MM.1S (cell line): ENCODE measurements around the gene PLEKHB1.

Source experiments
- DNase-seq: peaks from one replicate; pipeline ENCODE4 v3.0.0-alpha.2; 2015
- H2AFZ ChIP-seq: fragments of 300-600 bp; sonication (generic); 2 replicates; pipeline ENCODE4 v1.6.0; 2016; ENCODE audit warnings: antibody characterized with exemption, low read length
- H3F3A ChIP-seq: fragments of 300-600 bp; sonication (generic); 2 replicates; pipeline ENCODE4 v1.6.1; 2016; ENCODE audit warnings: mild to moderate bottlenecking, antibody characterized with exemption, low read length, moderate library complexity, mixed read lengths; ENCODE audit not compliant: insufficient read depth
- H3K27ac ChIP-seq: fragments of 300-600 bp; sonication (generic); 2 replicates; pipeline ENCODE4 v1.5.1; 2016; ENCODE audit warnings: mild to moderate bottlenecking, low read length
- H3K27me3 ChIP-seq: fragments of 300-600 bp; sonication (generic); replicated peaks from 2 replicates; pipeline ENCODE4 v1.6.0; 2016; ENCODE audit warnings: low read length; ENCODE audit not compliant: insufficient read depth
- H3K36me3 ChIP-seq: fragments of 300-600 bp; sonication (generic); replicated peaks from 2 replicates; pipeline ENCODE4 v1.6.1; 2016; ENCODE audit warnings: mild to moderate bottlenecking, low read length, mixed read lengths; ENCODE audit not compliant: insufficient read depth
- H3K4me1 ChIP-seq: fragments of 300-600 bp; sonication (generic); 2 replicates; pipeline ENCODE4 v1.6.1; 2016; ENCODE audit warnings: low read length, mixed read lengths
- H3K4me2 ChIP-seq: fragments of 300-600 bp; sonication (generic); 2 replicates; pipeline ENCODE4 v1.6.0; 2016; ENCODE audit warnings: low read depth, low read length
- H3K4me3 ChIP-seq: fragments of 300-600 bp; sonication (generic); 2 replicates; pipeline ENCODE4 v1.5.1; 2016; ENCODE audit warnings: low read length, mixed read lengths
- H3K79me2 ChIP-seq: fragments of 300-600 bp; sonication (generic); 2 replicates; pipeline ENCODE4 v1.6.1; 2016; ENCODE audit warnings: mixed run types, low read length, mixed read lengths
- H3K9ac ChIP-seq: fragments of 300-600 bp; sonication (generic); 2 replicates; pipeline ENCODE4 v1.6.1; 2016; ENCODE audit warnings: low read length, mixed read lengths
- H3K9me2 ChIP-seq: fragments of 300-600 bp; sonication (generic); replicated peaks from 2 replicates; pipeline ENCODE4 v1.6.1; 2016; ENCODE audit warnings: mild to moderate bottlenecking, low read length, mixed read lengths; ENCODE audit not compliant: insufficient read depth
- H3K9me3 ChIP-seq: fragments of 300-600 bp; sonication (generic); replicated peaks from 2 replicates; pipeline ENCODE4 v1.6.1; 2016; ENCODE audit warnings: mild to moderate bottlenecking, low read length, mixed read lengths; ENCODE audit not compliant: insufficient read depth
- H4K20me1 ChIP-seq: fragments of 300-600 bp; sonication (generic); 2 replicates; pipeline ENCODE4 v1.6.1; 2016; ENCODE audit warnings: mild to moderate bottlenecking, low read length, moderate library complexity, mixed read lengths; ENCODE audit not compliant: insufficient read depth
- EZH2 ChIP-seq: fragments of 300-600 bp; sonication (generic); optimal IDR thresholded peaks from 2 replicates; pipeline ENCODE3; 2017; ENCODE audit warnings: low read depth, mild to moderate bottlenecking, antibody characterized with exemption, low read length, mixed read lengths
- EZH2phosphoT487 ChIP-seq: fragments of 300-600 bp; sonication (generic); IDR thresholded peaks from 2 replicates; pipeline ENCODE4 v1.6.1; 2018; ENCODE audit warnings: antibody characterized with exemption, low read length
- TF ChIP-seq, protein P1 (sequence below): fragments of 300-600 bp; sonication (generic); IDR thresholded peaks from 2 replicates; pipeline ENCODE4 v1.5.1; 2016; ENCODE audit warnings: antibody characterized with exemption, low read length, mixed read lengths

PLEKHB1 gene

DNA sequence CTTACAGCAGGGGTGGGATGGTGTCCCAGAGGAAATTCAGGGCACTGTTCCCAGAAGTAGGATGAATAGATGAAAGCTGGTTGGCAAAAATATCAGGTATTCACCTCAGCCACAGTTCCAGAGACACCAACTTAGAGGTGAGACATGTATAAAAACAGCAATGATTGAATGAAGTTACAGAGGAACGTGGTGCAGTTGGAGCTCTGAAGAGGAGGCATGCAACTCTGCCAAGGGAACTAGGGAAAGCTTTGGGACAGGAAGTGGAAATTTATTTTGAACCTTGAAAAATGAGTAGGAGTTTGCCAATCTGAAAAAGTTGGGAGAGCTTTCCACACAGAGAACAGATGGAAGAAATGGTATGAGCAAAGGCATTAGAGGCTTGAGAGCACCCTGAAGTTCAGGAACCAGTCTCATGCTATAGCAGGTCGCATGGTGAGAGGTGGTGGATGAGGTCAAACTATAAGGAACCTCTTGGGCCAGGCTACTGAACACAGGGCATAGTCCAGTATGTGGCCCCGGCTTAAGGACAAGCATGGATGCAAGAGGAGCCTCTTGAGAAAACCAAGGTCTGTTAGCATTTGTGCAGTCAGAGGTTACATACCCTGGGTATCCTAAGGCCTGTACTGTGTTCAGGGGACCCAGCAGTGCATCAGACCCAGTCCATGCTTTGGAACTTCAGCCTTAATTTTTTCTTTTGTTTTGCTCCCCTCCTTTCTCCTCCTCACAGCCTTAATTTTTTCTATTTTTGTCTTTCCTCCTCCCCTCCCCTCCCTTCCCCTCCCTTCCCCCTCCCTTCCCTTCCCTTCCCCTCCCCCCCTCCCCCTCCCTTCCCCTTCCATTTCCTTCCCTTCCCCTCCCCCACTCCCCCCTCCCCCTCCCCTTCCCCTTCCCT, 17.5 kb downstream of the PLEKHB1 start:
- no peak overlapping the region for H3K27ac ChIP-seq
- no peak overlapping the region for H3K4me2 ChIP-seq
- no peaks in the 10 kb centered on the region for H3K79me2 ChIP-seq
- no peaks in the 10 kb centered on the region for H4K20me1 ChIP-seq
- no peak overlapping the region for H2AFZ ChIP-seq
- H3K4me3 ChIP-seq, result no peak overlapping the region
- no peaks in the 10 kb centered on the region for H3K36me3 ChIP-seq
- TF ChIP-seq EZH2phosphoT487 (no peak), EZH2 (no peak)
- TF ChIP-seq, protein P1, sequence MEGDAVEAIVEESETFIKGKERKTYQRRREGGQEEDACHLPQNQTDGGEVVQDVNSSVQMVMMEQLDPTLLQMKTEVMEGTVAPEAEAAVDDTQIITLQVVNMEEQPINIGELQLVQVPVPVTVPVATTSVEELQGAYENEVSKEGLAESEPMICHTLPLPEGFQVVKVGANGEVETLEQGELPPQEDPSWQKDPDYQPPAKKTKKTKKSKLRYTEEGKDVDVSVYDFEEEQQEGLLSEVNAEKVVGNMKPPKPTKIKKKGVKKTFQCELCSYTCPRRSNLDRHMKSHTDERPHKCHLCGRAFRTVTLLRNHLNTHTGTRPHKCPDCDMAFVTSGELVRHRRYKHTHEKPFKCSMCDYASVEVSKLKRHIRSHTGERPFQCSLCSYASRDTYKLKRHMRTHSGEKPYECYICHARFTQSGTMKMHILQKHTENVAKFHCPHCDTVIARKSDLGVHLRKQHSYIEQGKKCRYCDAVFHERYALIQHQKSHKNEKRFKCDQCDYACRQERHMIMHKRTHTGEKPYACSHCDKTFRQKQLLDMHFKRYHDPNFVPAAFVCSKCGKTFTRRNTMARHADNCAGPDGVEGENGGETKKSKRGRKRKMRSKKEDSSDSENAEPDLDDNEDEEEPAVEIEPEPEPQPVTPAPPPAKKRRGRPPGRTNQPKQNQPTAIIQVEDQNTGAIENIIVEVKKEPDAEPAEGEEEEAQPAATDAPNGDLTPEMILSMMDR, result no peak
- no peaks in the 10 kb centered on the region for H3K27me3 ChIP-seq
- no peaks in the 10 kb centered on the region for H3K4me1 ChIP-seq
- H3K9ac ChIP-seq, result no peak overlapping the region
- H3K9me3 ChIP-seq, result no peaks in the 10 kb centered on the region
- no peak for DNase-seq
- no peaks in the 10 kb centered on the region for H3K9me2 ChIP-seq
- no peaks in the 10 kb centered on the region for H3F3A ChIP-seq

DNA sequence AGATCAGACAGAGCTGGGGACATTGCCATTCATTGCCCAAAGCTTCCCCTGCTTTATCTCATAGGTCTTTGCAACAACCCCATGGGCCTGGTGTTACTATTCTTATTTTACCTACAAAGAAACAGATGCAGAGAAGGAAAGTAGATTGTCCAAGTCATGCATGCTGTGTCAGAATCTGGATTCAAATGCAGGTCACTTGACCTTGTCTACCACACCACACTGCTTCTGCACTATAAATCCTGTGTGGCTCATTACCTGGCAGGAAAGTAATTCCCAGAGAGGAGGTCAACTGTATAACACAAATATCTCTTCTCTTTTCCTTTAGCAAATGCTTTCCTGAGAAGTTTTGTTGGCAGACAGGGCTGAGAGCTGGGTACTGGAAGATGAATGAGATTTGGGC, 18.5 kb downstream of the PLEKHB1 start:
- H3F3A ChIP-seq, result no peaks in the 10 kb centered on the region
- no peaks in the 10 kb centered on the region for H3K9me2 ChIP-seq
- H3K36me3 ChIP-seq, result no peaks in the 10 kb centered on the region
- no peak for DNase-seq
- no peaks in the 10 kb centered on the region for H3K4me1 ChIP-seq
- H3K79me2 ChIP-seq, result no peaks in the 10 kb centered on the region
- no peak overlapping the region for H3K9ac ChIP-seq
- TF ChIP-seq EZH2phosphoT487 (no peak), EZH2 (no peak)
- TF ChIP-seq, protein P1, result no peak
- H2AFZ ChIP-seq, result no peak overlapping the region
- H3K4me2 ChIP-seq, result no peak overlapping the region
- H4K20me1 ChIP-seq, result no peaks in the 10 kb centered on the region
- no peaks in the 10 kb centered on the region for H3K27me3 ChIP-seq
- no peak overlapping the region for H3K4me3 ChIP-seq
- no peak overlapping the region for H3K27ac ChIP-seq
- H3K9me3 ChIP-seq, result no peaks in the 10 kb centered on the region

GRCh38 chr11:73667891-73668290, 21.5 kb downstream of the PLEKHB1 start:
- H3K9me2 ChIP-seq, result no peaks in the 10 kb centered on the region
- TF ChIP-seq EZH2phosphoT487 (no peak), EZH2 (no peak)
- TF ChIP-seq, protein P1, result no peak
- H3F3A ChIP-seq, result no peaks in the 10 kb centered on the region
- no peak for DNase-seq
- H4K20me1 ChIP-seq, result no peaks in the 10 kb centered on the region
- no peak overlapping the region for H3K4me3 ChIP-seq
- H3K27me3 ChIP-seq, result no peaks in the 10 kb centered on the region
- H3K27ac ChIP-seq, result no peak overlapping the region
- H3K36me3 ChIP-seq, result no peaks in the 10 kb centered on the region
- no peaks in the 10 kb centered on the region for H3K4me1 ChIP-seq
- no peaks in the 10 kb centered on the region for H3K79me2 ChIP-seq
- no peak overlapping the region for H2AFZ ChIP-seq
- H3K9ac ChIP-seq, result no peak overlapping the region
- no peaks in the 10 kb centered on the region for H3K9me3 ChIP-seq
- no peak overlapping the region for H3K4me2 ChIP-seq
